Lung (tissue), 12 donors: ENCODE measurements around the gene RCAN3. TPM values are rescaled to one million over a fixed set of nuclear protein-coding genes. Genes with fewer than 3 reads are reported as not detected.
"Not testable (repeated sequence)": the region's sequence is repeated elsewhere in the genome, so short reads cannot be mapped to it uniquely, and the experiment has no call there.

ENCODE experiments used
- ATAC-seq: fragments of 200-7000 bp; cut with Tn5 transposase; one replicate; pipeline ENCODE4 v1.9.1; 2020; ENCODE audit warnings: moderate number of reproducible peaks; ENCODE audit not compliant: insufficient read depth, low FRiP score
- DNase-seq, 3 donors: peaks; one replicate each; pipeline ENCODE4 v3.0.0-alpha.2; 2013 to 2017
- H3K27ac ChIP-seq, 2 donors: one replicate each; pipeline ENCODE4 v1.5.1; 2013; ENCODE audit warnings: mild to moderate bottlenecking in 2 of 2, moderate library complexity in 2 of 2, control low read depth in 1 of 2, inconsistent platforms in 1 of 2, low read depth in 1 of 2, low read length in 1 of 2
- H3K27me3 ChIP-seq, 3 donors: one replicate each; pipeline ENCODE4 v1.5.1; 2013; ENCODE audit warnings: low read length in 2 of 3; ENCODE audit not compliant: control insufficient read depth in 3 of 3, insufficient read depth in 3 of 3
- H3K36me3 ChIP-seq, 4 donors: one replicate each; pipeline ENCODE4 v1.5.1; 2013; ENCODE audit warnings: low read length in 4 of 4, mild to moderate bottlenecking in 1 of 4, moderate library complexity in 1 of 4; ENCODE audit not compliant: control insufficient read depth in 4 of 4, insufficient read depth in 4 of 4
- H3K4me1 ChIP-seq, 5 donors: one replicate each; pipeline ENCODE4 v1.5.1; 2013; ENCODE audit warnings: low read length in 5 of 5, mild to moderate bottlenecking in 2 of 5, moderate library complexity in 1 of 5; ENCODE audit not compliant: control insufficient read depth in 5 of 5, insufficient read depth in 5 of 5
- H3K4me3 ChIP-seq: one replicate; pipeline ENCODE4 v1.5.1; 2013; ENCODE audit warnings: mild to moderate bottlenecking, control low read depth, moderate library complexity
- H3K9ac ChIP-seq, 2 donors: one replicate each; pipeline ENCODE4 v1.5.1; 2013; ENCODE audit warnings: low read length in 2 of 2, control low read depth in 1 of 2; ENCODE audit not compliant: insufficient read depth in 1 of 2
- H3K9me3 ChIP-seq, 4 donors: one replicate each; pipeline ENCODE4 v1.5.1; 2013; ENCODE audit warnings: low read length in 3 of 4, mild to moderate bottlenecking in 1 of 4, moderate library complexity in 1 of 4; ENCODE audit not compliant: control insufficient read depth in 4 of 4, insufficient read depth in 3 of 4
- CTCF ChIP-seq: IDR thresholded peaks from 2 replicates; pipeline ENCODE4 v1.5.1; 2012; ENCODE audit warnings: mild to moderate bottlenecking; ENCODE audit errors: control extremely low read depth, extremely low read depth
- WGBS, 2 donors: extraction: QIAGEN DNeasy Blood & Tissue Kit; methylation state at CpG; one replicate each; pipeline ENCODE4 v1.1.7; 2013; 5-methylcytosine and 5-hydroxymethylcytosine counted together
- polyA plus RNA-seq, 2 donors: library from polyadenylated mRNA; stranded (reverse); fragments of 200-250 nt; gene quantifications; one replicate each; pipeline ENCODE4 v1.2.1, GENCODE V29; 2013
- total RNA-seq, 2 donors: library from RNA; depleted of rRNA in 1 of 2; stranded (reverse); fragments of >200 nt in 1 of 2; gene quantifications; one replicate each; pipeline ENCODE4 v1.2.1, GENCODE V29; 2014 to 2021
- donor health status: control.
- donor health status: control.
- donor health status: Bipolar disorder and iron deficiency.
- donor health status: healthy.
- donor health status: DM: yes; HTN: yes; CAD: no.

RCAN3 gene
- total and polyA plus RNA-seq, 4 donors = 5.2 to 21.4 (median 12.8) TPM

GRCh38 chr1:24526045-24526444, 23.4 kb downstream of the RCAN3 start:
- 84 to 87% methylated on average over 7 of the region's 7 CpGs for WGBS, 2 donors
- Histone ChIP-seq H3K9ac (no peak overlapping the region), H3K4me1 (peaks cover 0 to 5% (median 0%) of the 10 kb centered on the region in 5 donors), H3K9me3 (no peaks in the 10 kb centered on the region), H3K36me3 (peaks cover 0 to 2% (median 0%) of the 10 kb centered on the region in 4 donors), H3K27me3 (no peaks in the 10 kb centered on the region), H3K4me3 (no peak overlapping the region), H3K27ac (no peak overlapping the region)
- DNase-seq (no peak), ATAC-seq (no peak)
- no peak for TF ChIP-seq CTCF

GRCh38 chr1:24526940-24527542, 24.4 kb downstream of the RCAN3 start:
- H3K27me3 ChIP-seq = no peaks in the 10 kb centered on the region
- H3K9me3 ChIP-seq = no peaks in the 10 kb centered on the region
- ATAC-seq (no peak), DNase-seq (no peak)
- TF ChIP-seq CTCF = peak; percentile 10
- no peak overlapping the region for H3K4me3 ChIP-seq
- peaks cover 0 to 2% (median 0%) of the 10 kb centered on the region in 4 donors for H3K36me3 ChIP-seq
- peaks cover 0 to 5% (median 0%) of the 10 kb centered on the region in 5 donors for H3K4me1 ChIP-seq
- H3K27ac ChIP-seq = no peak overlapping the region
- 81 to 86% methylated on average over 8 of the region's 8 CpGs for WGBS, 2 donors
- no peak overlapping the region for H3K9ac ChIP-seq

GRCh38 chr1:24528744-24529143, 26.1 kb downstream of the RCAN3 start:
- no peak for ATAC-seq
- 96 to 99% methylated on average over 2 of the region's 2 CpGs for WGBS, 2 donors
- TF ChIP-seq CTCF = no peak

GRCh38 chr1:24529292-24529691, 26.7 kb downstream of the RCAN3 start:
- H3K9me3 ChIP-seq, H3K9ac ChIP-seq, ATAC-seq, H3K4me3 ChIP-seq, DNase-seq, H3K4me1 ChIP-seq, H3K27ac ChIP-seq, H3K36me3 ChIP-seq, H3K27me3 ChIP-seq: not testable (repeated sequence)
- WGBS, 2 donors = 94 to 95% methylated on average over 7 of the region's 7 CpGs

More at GRCh38 chr1:24528744-24529143, 26.1 kb downstream of the RCAN3 start:
- Histone ChIP-seq H3K36me3 (peaks cover 0 to 2% (median 0%) of the 10 kb centered on the region in 4 donors), H3K27ac (no peak overlapping the region), H3K27me3 (no peaks in the 10 kb centered on the region), H3K4me1 (peaks cover 0 to 5% (median 0%) of the 10 kb centered on the region in 5 donors), H3K9ac (no peak overlapping the region), H3K4me3 (no peak overlapping the region), H3K9me3 (no peaks in the 10 kb centered on the region)
- no peak for DNase-seq
